Measurements from ENCODE around the gene MT1F.

Gene MT1F

DNA sequence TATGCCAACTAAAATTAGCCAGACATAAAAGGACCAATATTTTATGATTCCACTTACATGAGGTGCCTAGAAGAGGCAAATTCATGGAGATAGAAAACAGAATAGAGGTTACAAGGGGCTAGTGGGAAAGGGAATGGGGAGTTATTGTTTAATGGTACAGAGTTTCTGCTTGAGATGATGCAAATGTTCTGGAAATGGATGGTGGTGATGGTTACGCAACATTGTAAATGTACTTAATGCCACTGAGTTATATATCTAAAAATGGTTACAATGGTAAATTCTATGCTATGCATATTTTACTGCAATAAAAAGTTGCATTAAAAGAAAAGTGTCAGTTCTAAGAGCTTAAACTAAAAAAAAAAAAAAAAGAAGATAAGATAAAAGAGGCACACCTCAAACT is 42.4 kb downstream of the MT1F start:
- no peak for DNase-seq

DNA sequence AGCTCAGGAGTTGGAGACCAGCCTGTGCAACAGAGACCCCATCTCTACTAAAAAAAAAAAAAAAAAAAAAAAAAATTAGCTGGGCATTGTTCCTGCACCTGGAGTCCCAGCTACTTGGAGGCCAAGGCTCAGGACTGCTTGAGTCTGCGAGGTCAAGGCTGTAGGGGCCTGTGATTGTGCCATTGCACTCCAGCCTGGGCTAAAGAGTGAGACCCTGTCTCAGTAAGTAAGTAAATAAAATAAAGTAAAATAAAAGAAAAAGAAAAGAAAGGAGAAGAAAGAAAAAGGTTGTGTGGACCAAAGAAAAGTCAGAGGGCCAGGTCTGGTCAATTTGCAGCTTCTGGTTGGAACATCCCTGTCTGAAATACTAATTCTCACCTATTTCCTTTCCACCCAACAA is 42.9 kb downstream of the MT1F start:
- DNase-seq: no peak

DNA sequence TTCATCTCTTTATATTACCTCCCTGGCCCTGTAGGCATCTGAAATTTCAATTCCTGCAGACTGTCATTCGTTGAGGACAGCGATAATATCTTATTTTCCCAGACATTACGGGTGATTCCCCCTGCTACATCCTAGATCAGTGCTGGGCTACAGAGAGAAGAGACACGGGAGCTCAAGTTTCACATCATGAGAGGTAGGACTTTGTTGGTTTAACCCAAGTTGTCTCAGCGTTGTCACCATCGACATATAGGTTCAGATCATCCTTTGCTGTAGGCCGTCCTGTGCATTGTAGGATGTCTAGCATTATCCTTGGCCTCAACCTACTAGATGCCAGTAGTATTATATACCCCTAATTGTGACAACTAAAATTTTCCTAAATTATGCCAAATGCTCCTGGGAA is 43.8 kb downstream of the MT1F start:
- DNase-seq: no peak

DNA sequence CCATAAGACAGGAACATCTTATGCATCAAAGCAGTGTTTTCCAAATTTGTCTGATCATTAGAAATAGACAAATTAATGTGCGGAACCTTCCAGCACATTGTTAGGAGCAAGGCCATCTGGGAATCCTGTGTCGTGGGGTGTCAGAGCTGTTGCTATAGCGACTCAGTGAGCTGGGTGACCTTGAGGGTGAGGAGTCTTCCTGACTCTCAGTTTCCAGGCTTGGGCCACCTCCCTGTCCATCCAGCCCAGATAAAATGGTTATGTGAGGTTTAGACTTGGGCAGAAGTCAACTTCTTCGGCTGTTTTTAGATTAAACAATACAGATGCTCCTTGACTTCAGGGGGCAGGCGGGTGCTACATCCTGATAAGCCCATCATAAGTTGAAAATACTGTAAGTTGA is 45.1 kb downstream of the MT1F start:
- DNase-seq: no peak

Data from fibroblast of skin of back (primary cell).